ENCODE data around the gene PCDH1. TPM values are rescaled to one million over a fixed set of nuclear protein-coding genes. Genes with fewer than 3 reads are reported as not detected.

The PCDH1 gene
- total and polyA plus RNA-seq, 2 of the 13 experiments (the other 11 are each of a cell fraction or from before 2014, with no cell fraction given), result 0.11 to 0.83 TPM

DNA sequence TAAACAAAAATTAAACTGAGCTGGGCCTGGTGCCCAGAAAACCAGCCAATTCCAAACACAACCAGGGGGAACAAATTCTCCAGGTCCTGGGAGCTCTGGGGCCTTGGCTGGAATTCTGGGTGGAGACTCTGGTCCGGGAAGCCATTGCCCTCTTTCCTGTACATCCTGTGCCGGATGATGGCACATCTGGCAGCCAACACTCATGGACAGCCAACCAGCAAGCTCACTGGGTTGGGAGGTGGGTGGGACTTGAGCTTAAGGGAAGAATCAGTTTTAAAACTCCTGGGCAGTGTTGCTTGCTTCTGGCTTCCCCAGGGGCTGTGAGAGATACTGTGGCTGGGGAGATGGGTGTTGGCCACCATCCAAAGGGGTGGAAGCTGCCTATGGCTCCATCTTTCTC lies 56.1 kb downstream of the PCDH1 start (continued):
- TF ChIP-seq, protein P1, sequence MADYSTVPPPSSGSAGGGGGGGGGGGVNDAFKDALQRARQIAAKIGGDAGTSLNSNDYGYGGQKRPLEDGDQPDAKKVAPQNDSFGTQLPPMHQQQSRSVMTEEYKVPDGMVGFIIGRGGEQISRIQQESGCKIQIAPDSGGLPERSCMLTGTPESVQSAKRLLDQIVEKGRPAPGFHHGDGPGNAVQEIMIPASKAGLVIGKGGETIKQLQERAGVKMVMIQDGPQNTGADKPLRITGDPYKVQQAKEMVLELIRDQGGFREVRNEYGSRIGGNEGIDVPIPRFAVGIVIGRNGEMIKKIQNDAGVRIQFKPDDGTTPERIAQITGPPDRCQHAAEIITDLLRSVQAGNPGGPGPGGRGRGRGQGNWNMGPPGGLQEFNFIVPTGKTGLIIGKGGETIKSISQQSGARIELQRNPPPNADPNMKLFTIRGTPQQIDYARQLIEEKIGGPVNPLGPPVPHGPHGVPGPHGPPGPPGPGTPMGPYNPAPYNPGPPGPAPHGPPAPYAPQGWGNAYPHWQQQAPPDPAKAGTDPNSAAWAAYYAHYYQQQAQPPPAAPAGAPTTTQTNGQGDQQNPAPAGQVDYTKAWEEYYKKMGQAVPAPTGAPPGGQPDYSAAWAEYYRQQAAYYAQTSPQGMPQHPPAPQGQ (CRISPR knock-in tag; IDR thresholded peaks at IDR 0.05; ENCODE audit: borderline replicate concordance), result no peak
- no peak for TF ChIP-seq YEATS4 (CRISPR knock-in tag; IDR thresholded peaks at IDR 0.05; ENCODE audit: borderline replicate concordance)
- TF ChIP-seq MXD4 (CRISPR knock-in tag; IDR thresholded peaks at IDR 0.05), result no peak
- no peak for TF ChIP-seq KLF13 (CRISPR knock-in tag; IDR thresholded peaks at IDR 0.05)
- no peak for TF ChIP-seq ZNF136 (CRISPR knock-in tag; IDR thresholded peaks at IDR 0.05; ENCODE audit: low read depth)
- no peak for TF ChIP-seq USF2 (IDR thresholded peaks at IDR 0.05; ENCODE audit: low read depth, low read length)
- TF ChIP-seq USF2 (CRISPR knock-in tag; IDR thresholded peaks at IDR 0.05; ENCODE audit: borderline replicate concordance), result no peak
- TF ChIP-seq ZNF550 (CRISPR knock-in tag; IDR thresholded peaks at IDR 0.05; ENCODE audit: borderline replicate concordance), result no peak
- no peak for TF ChIP-seq ZNF746 (CRISPR knock-in tag; IDR thresholded peaks at IDR 0.05)

- Histone ChIP-seq H3K36me3 (replicated peaks in 1 of 2; ENCODE audit: control insufficient read depth in 1 of 2, insufficient read depth in 2 of 2, low read length in 2 of 2) (no peaks in the 10 kb centered on the region), H3K9ac (ENCODE audit: insufficient read depth, low read depth, low read length) (no peak overlapping the region), H3K9me3 (ENCODE audit: low read length) (no peaks in the 10 kb centered on the region), H2AFZ (ENCODE audit: low read length) (no peak overlapping the region), H3K27me3 (ENCODE audit: control insufficient read depth in 1 of 2, insufficient read depth in 2 of 2, low read length in 2 of 2) (peaks cover 0 to 13% of the 10 kb centered on the region in 2 experiments; a peak in 2 of 5 replicates), H3K4me2 (ENCODE audit: low read depth, low read length) (no peak overlapping the region), H3K79me2 (ENCODE audit: insufficient read depth, low read length) (no peaks in the 10 kb centered on the region), H3K4me1 (ENCODE audit: insufficient read depth, low read length) (no peaks in the 10 kb centered on the region), H4K20me1 (ENCODE audit: insufficient read depth, low read length) (no peaks in the 10 kb centered on the region), H3K4me3 (replicated peaks in 1 of 3; ENCODE audit: insufficient read depth in 1 of 3, low read depth in 2 of 3, low read length in 3 of 3) (no peak overlapping the region), H3K27ac (ENCODE audit: extremely low read length, insufficient read depth, low read length) (no peak overlapping the region)
- in situ Hi-C loops (cut with HindIII; ENCODE audit: extremely low pct_ligation_motif_present, low pct_unique_long_range_greater_than_20kb), result no loop called here
- intact Hi-C loops (cut with micrococcal nuclease; ENCODE audit: unreplicated experiment), result no loop called here
- FAIRE-seq (no peak), DNase-seq (ENCODE audit: low spot score) (no peak), ATAC-seq (no peak)
- 60% methylated on average over 3 of the region's 3 CpGs for WGBS (ENCODE audit: low lambda C conversion rate)
- BruUV-seq (replicated peaks), result no TSS peak
- POLR2A ChIA-PET, result no interaction called here
- CTCF ChIA-PET (ENCODE audit: low intra/inter-chr PET ratio, low total read pairs), result no interaction called here
- TF ChIP-seq ZNF737 (CRISPR knock-in tag; IDR thresholded peaks at IDR 0.05; ENCODE audit: borderline replicate concordance), result no peak
- no peak for TF ChIP-seq STAG1 (CRISPR knock-in tag; IDR thresholded peaks at IDR 0.05)
- no peak for TF ChIP-seq POGK (CRISPR knock-in tag; conservative IDR thresholded peaks at IDR 0.05)
- no peak for TF ChIP-seq CCAR2 (optimal IDR thresholded peaks at IDR 0.05; ENCODE audit: low read depth, low read length)
- TF ChIP-seq CREB1 (IDR thresholded peaks at IDR 0.05), result no peak
- no peak for TF ChIP-seq CREB1 (CRISPR knock-in tag; IDR thresholded peaks at IDR 0.05)
- TF ChIP-seq ARNT (IDR thresholded peaks at IDR 0.05), result no peak
- no peak for TF ChIP-seq XRCC5 (optimal IDR thresholded peaks at IDR 0.05; ENCODE audit: low read length)
- no peak for TF ChIP-seq MATR3 (CRISPR knock-in tag; IDR thresholded peaks at IDR 0.05)
- no peak for TF ChIP-seq ZKSCAN5 (CRISPR knock-in tag; IDR thresholded peaks at IDR 0.05)
Observed at GRCh38 chr5:141821430-141821925, 56.7 kb downstream of the PCDH1 start.
